Stimulated activated CD4-positive, alpha-beta T cell treated with anti-CD3 and anti-CD28 coated beads, TNF-alpha, amount 100 ng/mL, for 4 hours (primary cell): ENCODE measurements around the gene BEX4.

ENCODE experiments used
- DNase-seq, 3 experiments: peaks; one replicate each; pipeline ENCODE4 v3.0.0-alpha.2; 2020; ENCODE audit warnings: low read depth in 3 of 3

The BEX4 gene

GRCh38 chrX:103236296-103236695 is 21.4 kb downstream of the BEX4 start:
- DNase-seq: no peak

- DNase-seq: no peak
These were observed 25.2 kb downstream of the BEX4 start for GRCh38 chrX:103240155-103240554.

GRCh38 chrX:103248553-103248952 is 33.6 kb downstream of the BEX4 start:
- DNase-seq: no peak

- no peak for DNase-seq
These were observed 34.9 kb downstream of the BEX4 start for GRCh38 chrX:103249805-103250204.

GRCh38 chrX:103250977-103251376 is 36.1 kb downstream of the BEX4 start:
- DNase-seq: no peak

- no peak for DNase-seq
These were observed 38.7 kb downstream of the BEX4 start for GRCh38 chrX:103253608-103254007.

GRCh38 chrX:103254171-103254824 is 39.4 kb downstream of the BEX4 start:
- DNase-seq: no peak

GRCh38 chrX:103254921-103255493 is 40.1 kb downstream of the BEX4 start, which contains the start of gene TCEAL8:
Gene TCEAL8, minus strand, starts transcription at chrX:103255155. Its CDS starts 1,176 bp downstream, at chrX:103253979.
- DNase-seq: peak; percentile 13 to 25 (median 23)

GRCh38 chrX:103256651-103257050 is 41.7 kb downstream of the BEX4 start:
- DNase-seq: no peak

GRCh38 chrX:103258275-103258674 is 43.4 kb downstream of the BEX4 start:
- DNase-seq: no peak
